H1 (cell line): ENCODE results near the gene PVR. TPM values are rescaled to one million over a fixed set of nuclear protein-coding genes. Genes with fewer than 3 reads are reported as not detected.
"Not testable (repeated sequence)": the region's sequence is repeated elsewhere in the genome, so short reads cannot be mapped to it uniquely, and the experiment has no call there.

Source experiments
- CTCF ChIA-PET: fragments of 300-600 bp; sonication (Branson Sonifier 250); formaldehyde crosslinking; loops from one replicate; lab custom pipeline; 2021; ENCODE audit not compliant: partially characterized antibody; lab: Charles Lee
- POLR2A ChIA-PET: fragments of 300-600 bp; sonication (Branson Sonifier 250); formaldehyde crosslinking; loops from one replicate; lab custom pipeline; 2021; ENCODE audit warnings: inconsistent platforms; ENCODE audit not compliant: partially characterized antibody; lab: Charles Lee
- DNase-seq, 2 experiments: peaks; one replicate each; pipeline versions ENCODE4 v3.0.0 to v3.0.0-alpha.2; 2010 to 2022; ENCODE audit warnings: low spot score in 2 of 2, low read depth in 1 of 2, mixed read lengths in 1 of 2
- FAIRE-seq: peaks from 2 replicates; lab custom pipeline; 2011; peaks lifted over from hg19 to GRCh38; lab: Jason Lieb, UNC
- H2AFZ ChIP-seq: 2 replicates; pipeline ENCODE4 v1.8.1; 2012; ENCODE audit warnings: low read length, inconsistent platforms
- H2AK5ac ChIP-seq: 2 replicates; pipeline ENCODE4 v1.6.1; 2013; ENCODE audit warnings: low read depth, low read length
- H2BK120ac ChIP-seq: replicated peaks from 2 replicates; pipeline ENCODE3; 2013; ENCODE audit warnings: low read depth, low read length, inconsistent platforms
- H2BK12ac ChIP-seq: 2 replicates; pipeline ENCODE4 v1.6.1; 2013; ENCODE audit warnings: low read depth, low read length
- H2BK15ac ChIP-seq: 2 replicates; pipeline ENCODE4 v1.6.1; 2013; ENCODE audit warnings: low read length
- H2BK20ac ChIP-seq: 2 replicates; pipeline ENCODE4 v1.6.1; 2013; ENCODE audit warnings: low read length
- H2BK5ac ChIP-seq: 2 replicates; pipeline ENCODE4 v1.6.1; 2013; ENCODE audit warnings: low read depth, low read length
- H3K14ac ChIP-seq: 2 replicates; pipeline ENCODE4 v1.6.1; 2013; ENCODE audit warnings: inconsistent platforms; ENCODE audit not compliant: insufficient read length
- H3K18ac ChIP-seq: 2 replicates; pipeline ENCODE4 v1.6.1; 2013; ENCODE audit warnings: low read length; ENCODE audit errors: extremely low read depth
- H3K23ac ChIP-seq: 2 replicates; pipeline ENCODE4 v1.6.1; 2013; ENCODE audit warnings: inconsistent platforms; ENCODE audit not compliant: insufficient read length
- H3K23me2 ChIP-seq: 2 replicates; pipeline ENCODE4 v1.6.1; 2013; ENCODE audit warnings: low read depth, low read length
- H3K27ac ChIP-seq: 2 replicates; pipeline ENCODE4 v1.6.1; 2011; ENCODE audit warnings: low read depth, low read length, inconsistent platforms
- H3K27me3 ChIP-seq, 4 experiments: replicated peaks in 1 of 4; 1 replicate in 1 of 4; 2 replicates in 3 of 4; pipeline versions ENCODE4 v1.6.1 to v1.8.1; 2011 to 2013; ENCODE audit warnings: low read length in 3 of 4, mild to moderate bottlenecking in 3 of 4, inconsistent platforms in 2 of 4, mixed read lengths in 2 of 4, moderate library complexity in 1 of 4; ENCODE audit not compliant: control insufficient read depth in 3 of 4, insufficient read depth in 3 of 4; ENCODE audit errors: extremely low read depth in 1 of 4
- H3K36me3 ChIP-seq, 4 experiments: 2 replicates each; pipeline versions ENCODE4 v1.6.1 to v1.8.1; 2011 to 2013; ENCODE audit warnings: mild to moderate bottlenecking in 4 of 4, low read length in 3 of 4, moderate library complexity in 2 of 4, control low read depth in 1 of 4, inconsistent platforms in 1 of 4; ENCODE audit not compliant: insufficient read depth in 4 of 4, control insufficient read depth in 2 of 4
- H3K4ac ChIP-seq: replicated peaks from 2 replicates; pipeline ENCODE3; 2013; ENCODE audit warnings: low read length, low read depth, mixed read lengths, inconsistent platforms; ENCODE audit not compliant: insufficient read length
- H3K4me1 ChIP-seq, 4 experiments: replicated peaks in 1 of 4; 1 replicate in 1 of 4; 2 replicates in 3 of 4; pipeline versions ENCODE4 v1.6.1 to v1.8.1; 2011 to 2013; ENCODE audit warnings: low read length in 3 of 4, inconsistent platforms in 2 of 4, mixed read lengths in 1 of 4; ENCODE audit not compliant: insufficient read depth in 4 of 4, control insufficient read depth in 3 of 4
- H3K4me2 ChIP-seq, 2 experiments: 2 replicates each; pipeline versions ENCODE4 v1.6.1 to v1.8.1; 2011 to 2013; ENCODE audit warnings: low read depth in 2 of 2, low read length in 2 of 2, control low read depth in 1 of 2, inconsistent platforms in 1 of 2, mild to moderate bottlenecking in 1 of 2; ENCODE audit not compliant: insufficient read depth in 1 of 2
- H3K4me3 ChIP-seq, 4 experiments: fragments of 200-600, 300-600 bp in 1 of 4; sonication (generic), shearing (Covaris generic), sonication (Bioruptor Twin) in 1 of 4; 2 replicates each; pipeline versions ENCODE4 v1.5.1 to v1.8.1; 2011 to 2016; ENCODE audit warnings: low read length in 4 of 4, low read depth in 3 of 4, control low read depth in 2 of 4, inconsistent platforms in 2 of 4, mild to moderate bottlenecking in 2 of 4, mixed read lengths in 1 of 4, moderate library complexity in 1 of 4; ENCODE audit not compliant: insufficient read depth in 2 of 4; ENCODE audit errors: extremely low read depth in 1 of 4
- H3K56ac ChIP-seq: replicated peaks from 2 replicates; pipeline ENCODE3; 2013; ENCODE audit warnings: low read depth, mild to moderate bottlenecking, mixed read lengths, low read length, inconsistent platforms; ENCODE audit not compliant: insufficient read length
- H3K79me1 ChIP-seq: 2 replicates; pipeline ENCODE4 v1.6.1; 2013; ENCODE audit warnings: low read depth, low read length, control low read depth
- H3K79me2 ChIP-seq, 2 experiments: 2 replicates each; pipeline versions ENCODE4 v1.6.1 to v1.8.1; 2012 to 2013; ENCODE audit warnings: low read length in 2 of 2, mild to moderate bottlenecking in 2 of 2, inconsistent platforms in 1 of 2; ENCODE audit not compliant: insufficient read depth in 2 of 2, control insufficient read depth in 1 of 2
- H3K9ac ChIP-seq, 4 experiments: replicated peaks in 1 of 4; 1 replicate in 1 of 4; 2 replicates in 3 of 4; pipeline versions ENCODE4 v1.6.1 to v1.8.1; 2011 to 2013; ENCODE audit warnings: low read depth in 3 of 4, low read length in 3 of 4, control low read depth in 2 of 4, mild to moderate bottlenecking in 2 of 4, moderate library complexity in 2 of 4, inconsistent platforms in 1 of 4; ENCODE audit errors: extremely low read depth in 1 of 4
- H3K9me3 ChIP-seq, 2 experiments: 2 replicates each; pipeline versions ENCODE4 v1.6.1 to v1.8.1; 2012 to 2013; ENCODE audit warnings: mild to moderate bottlenecking in 2 of 2, moderate library complexity in 2 of 2, control low read depth in 1 of 2, inconsistent platforms in 1 of 2, low read depth in 1 of 2, low read length in 1 of 2, mixed read lengths in 1 of 2; ENCODE audit not compliant: insufficient read depth in 2 of 2
- H4K20me1 ChIP-seq, 2 experiments: replicated peaks in 1 of 2; 2 replicates each; pipeline versions ENCODE3 to v1.8.1; 2011 to 2013; ENCODE audit warnings: inconsistent platforms in 2 of 2, low read length in 2 of 2, mild to moderate bottlenecking in 1 of 2; ENCODE audit not compliant: insufficient read depth in 2 of 2, control insufficient read depth in 1 of 2
- H4K5ac ChIP-seq: 2 replicates; pipeline ENCODE4 v1.6.1; 2013; ENCODE audit warnings: low read length, low read depth, mixed read lengths, inconsistent platforms; ENCODE audit not compliant: insufficient read length
- H4K8ac ChIP-seq: 2 replicates; pipeline ENCODE4 v1.8.0; 2013; ENCODE audit warnings: mild to moderate bottlenecking, moderate library complexity, low read length, inconsistent platforms; ENCODE audit not compliant: insufficient read depth; ENCODE audit errors: extremely low read depth
- H4K91ac ChIP-seq: replicated peaks from 2 replicates; pipeline ENCODE3; 2013; ENCODE audit warnings: low read length, mixed read lengths, inconsistent platforms; ENCODE audit not compliant: insufficient read length
- WGBS, 2 experiments: shearing (Covaris generic) in 1 of 2; methylation state at CpG; one replicate each; pipeline versions ENCODE4 v1.1.6 to v1.1.7; 2013 to 2015; ENCODE audit warnings: low lambda C conversion rate in 2 of 2, mixed read lengths in 2 of 2, inconsistent platforms in 1 of 2, low coverage in 1 of 2, missing lambda C conversion rate in 1 of 2; ENCODE audit not compliant: insufficient replicate concordance in 2 of 2, insufficient coverage in 1 of 2, insufficient read length in 1 of 2; ENCODE audit errors: extremely low coverage in 1 of 2, missing lambda C conversion rate in 1 of 2; 5-methylcytosine and 5-hydroxymethylcytosine counted together
- polyA plus RNA-seq, 7 experiments: library from polyadenylated mRNA; depleted of rRNA in 3 of 7; stranded (reverse) in 5 of 7; unstranded in 2 of 7; fragments of >200 nt in 5 of 7; fragments of 200-250 nt in 2 of 7; gene quantifications; 1 replicate in 5 of 7; 2 replicates in 1 of 7; 4 replicates in 1 of 7; pipeline versions ENCODE4 v1.2.1 to v1.2.3, GENCODE V29; 2011 to 2013; ENCODE audit warnings: missing spikeins in 2 of 7, mixed read lengths in 2 of 7
- total RNA-seq: library from RNA; stranded (reverse); fragmentation: NEBNext Ultra II Directional; extraction: Animal tissue kit (Norgen Biotek cat#: 25700); gene quantifications from 2 replicates; pipeline ENCODE4 v1.2.1, GENCODE V29; 2021

Gene PVR
- total and polyA plus RNA-seq, 2 of the 8 experiments (the other 6 are each of a cell fraction or from before 2014, with no cell fraction given): 13.3 to 14.8 TPM

DNA sequence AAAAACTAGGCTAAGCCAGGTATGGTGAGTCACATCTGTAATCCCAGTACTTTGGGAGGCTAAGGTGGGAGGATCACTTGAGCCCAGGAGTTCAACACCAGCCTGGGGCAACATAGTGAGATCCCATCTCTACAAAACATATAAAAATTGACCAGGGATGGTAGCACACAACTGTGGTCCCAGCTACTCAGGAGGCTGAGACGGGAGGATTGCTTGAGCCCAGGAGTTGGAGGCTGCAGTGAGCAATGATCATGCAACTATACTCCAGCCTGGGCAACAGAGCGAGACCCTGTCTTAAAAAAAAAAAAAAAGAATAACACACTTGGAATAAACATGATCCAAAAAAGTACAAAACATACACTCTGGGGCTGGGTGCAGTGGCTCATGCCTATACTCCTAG is 26.3 kb downstream of the PVR start:
- H3K36me3 ChIP-seq, H3K18ac ChIP-seq, H3K27me3 ChIP-seq, DNase-seq, H3K9me3 ChIP-seq, H4K20me1 ChIP-seq, H4K91ac ChIP-seq, H3K79me2 ChIP-seq, H3K79me1 ChIP-seq, H3K23me2 ChIP-seq, H3K4me1 ChIP-seq, H3K4ac ChIP-seq, H4K8ac ChIP-seq, H4K5ac ChIP-seq, H3K56ac ChIP-seq, H2BK20ac ChIP-seq, H2BK5ac ChIP-seq, H3K4me2 ChIP-seq, H2BK15ac ChIP-seq, H2BK12ac ChIP-seq, H2AFZ ChIP-seq, H2AK5ac ChIP-seq, H3K9ac ChIP-seq, H3K27ac ChIP-seq, FAIRE-seq, POLR2A ChIA-PET, H3K23ac ChIP-seq, H2BK120ac ChIP-seq, H3K14ac ChIP-seq, H3K4me3 ChIP-seq: not testable (repeated sequence)
- WGBS, 2 experiments: 83% methylated on average over 2 of the region's 2 CpGs; no CpG with 5 or more reads in 1 of the 2 experiments
- CTCF ChIA-PET: interaction anchor here (0.8 to 2.7 kb wide), 3 partner anchors 13 to 93 kb away, joined by 3 to 9 read pairs (median 4); no protein-coding TSS in a partner anchor
